Kidney glomerular epithelial cell (primary cell): Measurements from ENCODE around the gene OVCA2.
A peak's percentile ranks its signal among the peaks of the same experiment; 100 is the strongest.

Source experiments
- DNase-seq: peaks from one replicate; lab custom pipeline; 2025; lab: John Stamatoyannopoulos, UW

Gene OVCA2

GRCh38 chr17:2034157-2034556, 7.7 kb upstream of the OVCA2 start:
- DNase-seq: peak; percentile 83

- DNase-seq: no peak
These were observed 6.8 kb upstream of the OVCA2 start for GRCh38 chr17:2034806-2035540.

GRCh38 chr17:2035541-2036488, 6.0 kb upstream of the OVCA2 start:
- no peak for DNase-seq

- no peak for DNase-seq
These were observed 4.7 kb upstream of the OVCA2 start for GRCh38 chr17:2037155-2037554.

GRCh38 chr17:2040219-2040827, 1.5 kb upstream of the OVCA2 start:
- no peak for DNase-seq

GRCh38 chr17:2040942-2041560, 771 bp upstream of the OVCA2 start:
- DNase-seq: no peak

- DNase-seq: peak; percentile 25
These were observed 597 bp downstream of the OVCA2 start for GRCh38 chr17:2042390-2042847.

- no peak for DNase-seq
These were observed 1.1 kb downstream of the OVCA2 start for GRCh38 chr17:2042933-2043332.

GRCh38 chr17:2043785-2044184, 2.0 kb downstream of the OVCA2 start:
- no peak for DNase-seq

GRCh38 chr17:2044263-2044894, 2.6 kb downstream of the OVCA2 start:
- DNase-seq: no peak

- DNase-seq: no peak
These were observed 5.8 kb downstream of the OVCA2 start for GRCh38 chr17:2047590-2047989.

GRCh38 chr17:2048805-2049204, 7.0 kb downstream of the OVCA2 start:
- no peak for DNase-seq

GRCh38 chr17:2049333-2050299, 7.8 kb downstream of the OVCA2 start:
- peak; percentile 31 for DNase-seq

GRCh38 chr17:2050300-2051060, 8.7 kb downstream of the OVCA2 start:
- DNase-seq: no peak

GRCh38 chr17:2051061-2051932, 9.5 kb downstream of the OVCA2 start:
- DNase-seq: no peak

GRCh38 chr17:2051933-2052559, 10.2 kb downstream of the OVCA2 start:
- no peak for DNase-seq

- DNase-seq: peak; percentile 13
These were observed 11.8 kb downstream of the OVCA2 start for GRCh38 chr17:2053380-2054261.

- no peak for DNase-seq
These were observed 12.4 kb downstream of the OVCA2 start for GRCh38 chr17:2054262-2054511.
